Neuron (in vitro differentiated cells): Measurements from ENCODE around the gene CALR3.
"Not testable (repeated sequence)": the region's sequence is repeated elsewhere in the genome, so short reads cannot be mapped to it uniquely, and the experiment has no call there.

Experiments
- H2AFZ ChIP-seq: one replicate; pipeline ENCODE4 v1.6.1; 2013; ENCODE audit warnings: low read depth, mild to moderate bottlenecking, inconsistent platforms, low read length, moderate library complexity
- H3K27me3 ChIP-seq: one replicate; pipeline ENCODE4 v1.6.1; 2013; ENCODE audit warnings: low read length; ENCODE audit not compliant: insufficient read depth
- H3K36me3 ChIP-seq: one replicate; pipeline ENCODE4 v1.6.1; 2013; ENCODE audit warnings: low read length; ENCODE audit not compliant: insufficient read depth
- H3K4me1 ChIP-seq: one replicate; pipeline ENCODE4 v1.6.1; 2013; ENCODE audit warnings: low read length; ENCODE audit not compliant: insufficient read depth
- H3K4me3 ChIP-seq: 2 replicates; pipeline ENCODE4 v1.5.1; 2013; ENCODE audit warnings: mild to moderate bottlenecking, low read length, moderate library complexity
- H3K9me3 ChIP-seq: one replicate; pipeline ENCODE4 v1.6.1; 2013; ENCODE audit warnings: low read length

The CALR3 gene

DNA sequence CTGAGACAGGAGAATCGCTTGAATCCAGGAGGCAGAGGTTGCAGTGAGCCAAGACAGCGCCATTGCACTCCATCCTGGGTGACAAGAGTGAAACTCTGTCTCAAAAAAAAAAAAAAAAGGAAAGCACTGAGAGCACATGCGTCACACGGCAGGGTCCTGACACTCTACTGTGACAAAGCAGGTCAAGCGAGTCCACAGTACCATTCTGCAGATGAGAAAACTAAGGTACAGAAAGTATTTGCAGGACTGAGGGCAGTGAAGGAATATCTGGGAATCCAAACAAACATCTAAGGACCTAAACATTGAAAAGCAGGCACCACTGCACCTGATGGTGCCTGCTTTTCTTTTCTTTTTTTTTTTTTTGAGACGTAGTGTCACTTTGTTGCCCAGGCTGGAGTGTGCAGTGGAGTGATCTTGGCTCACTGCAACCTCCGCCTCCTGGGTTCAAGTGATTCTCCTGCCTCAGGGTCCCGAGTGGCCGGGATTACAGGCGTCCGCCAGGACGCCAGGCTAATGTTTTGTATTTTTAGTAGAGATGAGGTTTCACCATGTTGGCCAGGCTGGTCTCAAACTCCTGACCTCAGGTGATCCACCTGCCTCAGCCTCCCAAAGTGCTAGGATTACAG, 29.1 kb downstream of the CALR3 start:
- H3K36me3 ChIP-seq, H3K9me3 ChIP-seq, H3K27me3 ChIP-seq: not testable (repeated sequence)

DNA sequence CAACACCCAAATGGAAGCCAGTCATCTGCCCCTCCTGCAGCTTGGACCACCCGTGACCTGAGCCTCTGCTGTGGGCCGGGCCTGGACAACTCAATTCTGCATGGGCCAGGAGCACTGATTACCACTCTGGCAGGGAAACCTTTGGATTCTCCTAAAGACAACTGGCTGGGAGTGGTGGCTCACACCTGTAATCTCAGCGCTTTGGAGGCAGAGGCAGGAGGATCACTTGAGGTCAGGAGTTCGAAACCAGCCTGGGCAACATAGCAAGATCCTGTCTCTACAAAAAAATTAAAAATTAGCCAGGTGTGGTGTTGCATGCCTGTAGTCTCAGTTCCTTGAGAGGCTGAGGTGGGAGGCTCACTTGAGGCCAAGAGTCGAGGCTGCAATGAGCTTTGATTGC, 30.7 kb downstream of the CALR3 start:
- Histone ChIP-seq H3K36me3 (peaks cover 10% of the 10 kb centered on the region), H2AFZ (no peak overlapping the region), H3K4me1 (peaks cover 12% of the 10 kb centered on the region), H3K9me3 (no peaks in the 10 kb centered on the region), H3K4me3 (no peak overlapping the region), H3K27me3 (no peaks in the 10 kb centered on the region)

More for the DNA sequence above, 29.1 kb downstream of the CALR3 start:
- not testable (repeated sequence) for H3K4me3 ChIP-seq, H2AFZ ChIP-seq
- H3K4me1 ChIP-seq, result peaks cover 21% of the 10 kb centered on the region

DNA sequence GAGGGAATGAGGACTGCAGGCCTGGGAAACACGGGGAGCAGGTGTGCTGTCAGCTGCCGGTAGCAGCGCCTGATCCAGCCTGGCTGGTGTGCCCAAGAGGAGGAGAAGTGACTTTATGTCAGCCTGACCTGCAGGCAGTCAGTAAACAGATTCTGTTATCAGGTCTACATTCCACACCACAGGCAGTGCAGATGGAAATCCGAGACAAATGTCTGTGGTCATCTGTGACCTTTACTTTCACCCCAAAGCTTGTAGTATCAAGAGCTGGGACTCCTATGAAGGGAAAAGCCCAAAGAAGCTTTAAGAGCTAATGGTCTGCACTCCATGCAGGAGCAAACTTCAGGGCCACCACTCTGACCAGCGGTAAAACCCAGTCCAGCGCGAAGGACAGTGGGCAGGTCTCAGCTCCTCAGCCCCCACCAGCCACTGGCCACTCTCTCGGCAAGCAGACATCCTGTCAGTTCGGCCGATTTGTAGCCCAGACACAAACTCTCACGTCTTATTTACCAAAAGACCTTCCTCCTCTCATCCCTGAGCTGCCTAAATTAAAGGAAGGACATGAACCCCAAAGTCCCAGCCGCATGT, 31.9 kb downstream of the CALR3 start:
- Histone ChIP-seq H3K4me3 (no peak overlapping the region), H3K9me3 (no peaks in the 10 kb centered on the region), H3K4me1 (peaks cover 5% of the 10 kb centered on the region), H2AFZ (no peak overlapping the region), H3K27me3 (no peaks in the 10 kb centered on the region), H3K36me3 (peaks cover 10% of the 10 kb centered on the region)

DNA sequence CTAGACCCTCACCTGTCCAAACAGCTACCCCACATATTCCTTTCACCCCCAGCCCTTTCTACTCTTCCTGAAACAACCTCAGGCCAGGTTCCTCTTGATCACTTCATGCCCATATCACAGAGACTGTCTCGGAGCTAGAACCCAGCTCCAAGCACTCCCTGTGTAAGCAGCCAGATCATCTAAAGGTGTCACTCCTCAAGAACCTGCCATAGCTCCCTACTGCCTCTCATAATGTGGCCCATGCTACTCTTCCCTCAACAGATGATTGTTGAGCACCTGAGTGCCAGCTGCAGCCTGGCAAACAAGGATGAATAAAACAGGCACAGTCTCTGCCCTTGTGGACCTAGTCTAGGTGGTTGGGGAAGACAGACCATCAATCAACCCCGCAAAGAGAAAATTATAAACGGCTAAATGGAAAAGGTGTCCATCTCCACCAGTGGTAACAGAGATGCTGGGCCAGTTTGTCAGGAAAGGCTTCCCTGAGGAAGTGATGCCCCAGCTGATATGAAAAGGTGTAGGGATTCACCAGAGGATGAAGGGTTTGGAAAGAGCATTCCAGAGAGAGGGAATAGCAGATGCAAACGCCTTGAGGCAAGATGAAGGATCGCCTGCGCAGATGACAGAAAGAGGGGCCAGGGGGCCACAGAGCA, 32.5 kb downstream of the CALR3 start:
- Histone ChIP-seq H2AFZ (no peak overlapping the region), H3K4me1 (peaks cover 9% of the 10 kb centered on the region), H3K9me3 (no peaks in the 10 kb centered on the region), H3K36me3 (peaks cover 10% of the 10 kb centered on the region), H3K27me3 (no peaks in the 10 kb centered on the region), H3K4me3 (no peak overlapping the region)

DNA sequence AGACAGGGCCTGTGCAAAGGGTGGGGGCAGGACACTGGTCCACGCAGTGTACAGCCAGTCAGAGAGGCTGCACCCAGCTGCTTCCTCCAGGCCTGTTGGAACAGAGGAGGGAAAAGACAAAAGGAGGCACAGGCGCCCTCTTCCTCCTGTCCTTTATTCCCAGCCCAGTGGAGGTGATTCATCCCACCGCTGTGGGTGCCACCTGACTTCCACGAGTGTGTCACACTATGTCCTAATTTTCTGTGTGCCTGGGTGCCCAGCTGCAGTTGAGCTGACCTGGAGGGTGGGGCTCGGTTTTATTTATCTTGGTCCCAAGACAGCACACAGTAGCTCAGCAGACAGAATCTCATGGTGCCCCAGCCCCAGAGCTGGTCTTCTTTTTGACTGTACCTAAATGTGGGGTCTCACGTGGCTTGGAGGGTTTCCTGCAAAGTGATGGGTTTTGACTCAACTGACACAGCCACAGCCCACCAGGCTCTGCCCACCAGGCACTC, 33.2 kb downstream of the CALR3 start:
- H3K27me3 ChIP-seq, result no peaks in the 10 kb centered on the region
- peaks cover 15% of the 10 kb centered on the region for H3K4me1 ChIP-seq
- H3K36me3 ChIP-seq, result peaks cover 10% of the 10 kb centered on the region
- H3K4me3 ChIP-seq, result no peak overlapping the region
- no peak overlapping the region for H2AFZ ChIP-seq
- no peaks in the 10 kb centered on the region for H3K9me3 ChIP-seq

DNA sequence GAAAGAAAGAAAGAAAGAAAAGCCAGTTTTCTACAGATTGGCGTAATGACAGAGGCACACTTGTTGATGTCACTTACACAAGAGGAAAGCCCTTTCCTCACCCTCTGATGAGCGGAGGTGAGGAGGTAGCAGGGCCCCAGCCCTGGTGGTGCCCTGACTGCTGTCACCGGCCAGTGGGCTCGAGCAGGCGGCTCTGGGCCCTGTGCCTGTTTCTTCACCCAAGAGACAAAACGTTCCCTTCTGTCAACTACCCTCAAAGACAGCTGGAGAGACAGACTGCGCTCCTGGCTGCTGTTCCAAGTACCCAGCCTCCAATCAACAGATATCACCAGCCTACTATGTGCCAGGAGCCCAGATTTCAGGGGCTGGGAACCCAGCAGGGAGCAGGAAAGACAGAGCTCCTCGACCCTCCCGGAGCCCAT, 34.3 kb downstream of the CALR3 start:
- Histone ChIP-seq H3K9me3 (no peaks in the 10 kb centered on the region), H2AFZ (no peak overlapping the region), H3K4me1 (peaks cover 24% of the 10 kb centered on the region), H3K36me3 (peaks cover 10% of the 10 kb centered on the region), H3K4me3 (no peak overlapping the region), H3K27me3 (no peaks in the 10 kb centered on the region)

DNA sequence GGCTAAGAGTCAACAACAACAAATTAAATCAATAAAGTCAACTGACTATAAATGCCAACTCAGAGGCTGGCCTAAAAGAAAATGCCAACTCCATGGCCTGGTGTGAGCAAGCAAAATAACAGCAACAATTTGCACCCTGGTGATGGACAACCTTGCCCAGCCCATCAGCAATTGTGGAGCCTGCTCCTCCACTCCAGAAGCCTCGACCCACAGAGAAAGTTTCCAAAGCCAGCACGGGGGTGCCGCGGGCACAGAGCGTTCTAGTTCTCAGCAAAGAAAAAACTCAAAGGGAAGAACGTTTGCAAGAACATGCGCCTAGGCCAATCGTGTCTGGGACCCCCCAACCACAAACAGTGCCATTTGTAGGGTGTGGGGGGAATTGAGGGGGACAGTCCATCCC, 35.5 kb downstream of the CALR3 start:
- H2AFZ ChIP-seq, result no peak overlapping the region
- peaks cover 8% of the 10 kb centered on the region for H3K36me3 ChIP-seq
- no peaks in the 10 kb centered on the region for H3K27me3 ChIP-seq
- no peaks in the 10 kb centered on the region for H3K9me3 ChIP-seq
- peaks cover 24% of the 10 kb centered on the region for H3K4me1 ChIP-seq
- H3K4me3 ChIP-seq, result no peak overlapping the region

DNA sequence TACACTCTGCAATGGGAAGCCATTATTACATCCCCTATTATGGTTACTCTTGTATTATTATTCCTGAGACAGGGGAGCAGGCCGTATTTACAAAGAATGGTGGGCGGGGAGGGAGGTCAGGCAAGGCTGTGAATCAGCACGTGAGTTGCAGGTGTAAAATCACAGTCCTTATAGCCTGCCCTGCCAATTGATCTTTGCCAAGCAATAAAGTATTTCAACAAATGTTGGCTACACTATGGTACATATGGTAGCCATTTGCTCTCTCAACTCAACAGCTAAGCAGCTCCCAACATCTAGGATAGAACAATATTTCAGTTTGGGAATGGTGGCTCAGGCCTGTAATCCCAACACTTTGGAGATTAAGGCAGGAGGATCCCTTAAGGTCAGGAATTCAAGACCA, 36.3 kb downstream of the CALR3 start:
- Histone ChIP-seq H3K36me3 (peaks cover 4% of the 10 kb centered on the region), H3K27me3 (no peaks in the 10 kb centered on the region), H3K4me1 (peaks cover 25% of the 10 kb centered on the region), H2AFZ (no peak overlapping the region), H3K4me3 (no peak overlapping the region), H3K9me3 (no peaks in the 10 kb centered on the region)

DNA sequence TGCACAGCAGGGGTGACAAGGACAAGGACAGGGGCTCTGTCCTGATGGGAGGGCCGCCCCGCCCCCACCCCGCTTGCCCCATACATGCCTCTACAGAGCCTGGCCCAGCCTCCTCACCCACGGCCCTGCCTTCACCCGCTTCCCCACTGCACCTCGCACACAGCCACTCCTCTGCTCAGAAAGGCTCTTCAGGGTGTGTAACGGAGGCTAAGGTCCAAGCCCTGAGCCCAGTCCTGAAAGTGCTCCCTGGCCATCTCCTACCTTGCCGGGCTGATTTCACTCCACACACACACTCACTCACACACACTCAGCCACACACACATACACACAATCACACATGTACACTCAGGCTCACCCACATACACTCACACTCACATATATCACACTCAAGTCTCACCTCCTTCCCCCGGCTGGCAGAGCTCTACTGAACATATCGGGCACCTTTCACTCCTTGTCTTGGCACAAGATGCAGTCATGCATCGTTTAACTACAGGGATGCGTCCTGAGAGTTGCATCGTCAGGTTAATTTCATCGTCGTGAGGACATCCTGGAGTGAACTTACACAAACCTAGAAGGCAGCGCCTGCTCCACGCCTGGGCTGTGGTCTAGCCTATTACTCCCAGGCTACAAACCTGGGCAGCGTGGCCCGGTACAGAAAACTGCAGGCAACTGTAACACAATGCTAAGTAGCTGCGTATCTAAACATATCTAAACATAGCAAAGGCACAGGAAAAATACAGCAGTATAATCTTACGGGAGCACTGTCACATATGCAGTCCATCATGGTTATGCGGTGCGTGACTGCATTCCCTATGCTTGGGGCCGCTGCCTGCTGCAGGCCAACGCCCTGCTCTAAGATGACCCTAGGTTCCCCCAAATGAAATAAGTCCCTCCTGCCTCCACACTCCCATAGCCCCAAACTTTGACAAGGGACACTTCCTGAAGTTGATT, 37.3 kb downstream of the CALR3 start:
- Histone ChIP-seq H2AFZ (no peak overlapping the region), H3K4me1 (peaks cover 35% of the 10 kb centered on the region), H3K36me3 (peaks cover 4% of the 10 kb centered on the region), H3K9me3 (no peaks in the 10 kb centered on the region), H3K4me3 (no peak overlapping the region), H3K27me3 (no peaks in the 10 kb centered on the region)

DNA sequence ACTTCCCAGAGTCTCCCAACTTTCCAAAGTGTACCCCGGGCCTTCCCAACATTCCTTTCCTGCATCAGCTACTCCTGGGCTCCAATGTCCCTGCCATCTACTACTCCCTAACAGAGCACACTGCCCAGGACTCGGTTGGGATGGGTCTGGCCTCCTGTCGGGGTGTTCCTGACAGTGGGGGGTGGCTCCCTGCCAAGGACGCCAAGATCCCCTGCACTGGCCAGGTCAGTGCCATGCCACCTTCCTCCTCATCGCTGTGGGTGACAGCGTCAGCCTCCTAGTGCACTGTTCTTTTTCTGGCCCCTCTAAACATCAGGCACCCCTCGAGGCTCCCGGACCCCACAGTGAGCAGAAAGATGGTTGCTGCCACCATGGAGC, 38.0 kb downstream of the CALR3 start:
- H3K9me3 ChIP-seq, result no peaks in the 10 kb centered on the region
- H3K4me1 ChIP-seq, result peaks cover 37% of the 10 kb centered on the region
- H3K27me3 ChIP-seq, result no peaks in the 10 kb centered on the region
- no peak overlapping the region for H3K4me3 ChIP-seq
- H3K36me3 ChIP-seq, result peaks cover 1% of the 10 kb centered on the region
- no peak overlapping the region for H2AFZ ChIP-seq

DNA sequence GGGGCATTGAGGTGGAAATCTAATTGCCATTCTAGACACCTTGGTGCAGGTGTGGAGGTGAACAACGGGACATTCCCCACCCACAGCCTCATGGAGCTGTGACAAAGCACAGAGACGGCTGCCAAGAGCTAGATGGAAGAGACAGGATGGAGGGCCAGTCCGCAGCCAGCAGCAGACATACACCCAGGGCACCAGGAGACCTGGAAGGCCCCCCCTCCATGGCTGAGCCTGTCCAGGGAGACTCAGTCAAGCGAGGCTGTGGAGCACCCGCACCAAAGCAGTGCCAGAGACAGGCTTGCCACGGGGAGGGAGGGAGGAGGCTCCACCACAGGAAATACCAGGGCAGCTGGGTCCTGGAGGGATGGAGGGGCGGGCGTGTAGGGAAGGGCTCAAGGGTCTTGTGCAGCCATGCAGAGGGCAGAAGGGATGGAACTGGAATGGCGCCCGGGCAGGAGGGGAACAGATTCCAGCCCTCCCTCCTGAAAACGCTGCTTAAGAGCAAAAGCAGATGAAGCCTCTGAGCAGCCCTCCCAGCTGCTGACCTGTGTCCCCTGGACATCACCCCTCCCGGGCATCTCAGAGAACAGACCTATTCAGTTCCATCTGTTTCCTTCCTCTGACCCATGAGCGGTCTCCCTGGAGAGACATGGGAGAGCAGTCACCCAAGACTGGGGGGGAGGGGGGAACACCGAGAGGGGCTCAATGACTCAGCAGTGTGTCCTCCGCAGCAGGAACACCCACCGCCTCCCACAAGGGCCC, 38.6 kb downstream of the CALR3 start:
- no peak overlapping the region for H3K4me3 ChIP-seq

DNA sequence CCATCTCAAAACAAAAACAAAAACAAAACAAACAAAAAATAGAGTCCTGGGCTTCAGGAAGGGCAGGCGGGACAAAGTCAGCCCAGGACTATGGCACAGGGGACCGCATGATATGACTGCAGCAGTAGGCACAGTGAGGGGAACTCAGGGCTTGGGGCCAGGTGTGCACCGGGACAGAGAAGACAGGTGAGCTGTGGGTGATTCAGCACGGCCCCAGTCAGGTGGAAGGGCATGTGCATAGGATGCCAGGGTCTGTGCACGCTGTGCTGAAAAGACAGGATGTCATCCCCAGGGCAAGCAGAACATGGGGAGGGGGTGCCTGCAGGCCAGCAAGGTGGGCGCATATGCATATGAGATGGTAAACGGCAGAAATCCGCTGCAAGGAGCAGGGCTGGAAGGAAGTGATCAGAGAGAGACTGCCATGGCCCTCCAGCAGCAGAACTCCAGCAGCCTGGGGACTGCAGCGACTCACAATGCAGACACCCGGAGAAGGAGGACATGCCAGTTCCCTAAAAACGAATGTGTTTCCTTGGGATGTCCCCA, 39.2 kb downstream of the CALR3 start:
- H3K27me3 ChIP-seq, result no peaks in the 10 kb centered on the region
- no peak overlapping the region for H2AFZ ChIP-seq
- no peaks in the 10 kb centered on the region for H3K36me3 ChIP-seq
- no peaks in the 10 kb centered on the region for H3K9me3 ChIP-seq
- H3K4me1 ChIP-seq, result peaks cover 37% of the 10 kb centered on the region
- H3K4me3 ChIP-seq, result no peak overlapping the region

More for the DNA sequence above, 38.6 kb downstream of the CALR3 start:
- H3K27me3 ChIP-seq, result no peaks in the 10 kb centered on the region
- peaks cover 37% of the 10 kb centered on the region for H3K4me1 ChIP-seq
- H3K9me3 ChIP-seq, result no peaks in the 10 kb centered on the region
- H3K36me3 ChIP-seq, result no peaks in the 10 kb centered on the region
- no peak overlapping the region for H2AFZ ChIP-seq
